ENCODE results near the gene MAPK11. TPM values are rescaled to one million over a fixed set of nuclear protein-coding genes. Genes with fewer than 3 reads are reported as not detected.
A peak's percentile ranks its signal among the peaks of the same experiment; 100 is the strongest.

MAPK11 gene
- total RNA-seq, 1 donor from 2014 or later, result 131 TPM

GRCh38 chr22:50314081-50314454 is 43.9 kb upstream of the MAPK11 start:
- TF ChIP-seq CTCF (IDR thresholded peaks at IDR 0.05; ENCODE audit: partially characterized antibody, unreplicated experiment), result no peak
- H3K4me1 Mint-ChIP-seq (ENCODE audit: low read depth, unreplicated experiment), result peaks cover 11% of the 10 kb centered on the region
- H3K9me3 Mint-ChIP-seq (ENCODE audit: unreplicated experiment), result peaks cover 4% of the 10 kb centered on the region
- no peak overlapping the region for H3K27ac Mint-ChIP-seq (ENCODE audit: unreplicated experiment)
- no peak overlapping the region for H3K4me3 Mint-ChIP-seq (ENCODE audit: unreplicated experiment)
- no peak for DNase-seq
- no peaks in the 10 kb centered on the region for H3K36me3 Mint-ChIP-seq (ENCODE audit: unreplicated experiment)
- peaks cover 9% of the 10 kb centered on the region for H3K27me3 Mint-ChIP-seq (ENCODE audit: unreplicated experiment)

- no peak for TF ChIP-seq CTCF (IDR thresholded peaks at IDR 0.05; ENCODE audit: partially characterized antibody, unreplicated experiment)
- Mint-ChIP-seq H3K27ac (ENCODE audit: unreplicated experiment) (no peak overlapping the region), H3K4me3 (ENCODE audit: unreplicated experiment) (no peak overlapping the region), H3K36me3 (ENCODE audit: unreplicated experiment) (no peaks in the 10 kb centered on the region), H3K4me1 (ENCODE audit: low read depth, unreplicated experiment) (peaks cover 13% of the 10 kb centered on the region), H3K27me3 (ENCODE audit: unreplicated experiment) (peaks cover 8% of the 10 kb centered on the region), H3K9me3 (ENCODE audit: unreplicated experiment) (peaks cover 3% of the 10 kb centered on the region)
- DNase-seq, result peak; percentile 19
These were observed 43.4 kb upstream of the MAPK11 start for GRCh38 chr22:50313600-50313999.

- peaks cover 10% of the 10 kb centered on the region for H3K27me3 Mint-ChIP-seq (ENCODE audit: unreplicated experiment)
- TF ChIP-seq CTCF (IDR thresholded peaks at IDR 0.05; ENCODE audit: partially characterized antibody, unreplicated experiment), result no peak
- H3K9me3 Mint-ChIP-seq (ENCODE audit: unreplicated experiment), result peaks cover 3% of the 10 kb centered on the region
- no peak overlapping the region for H3K4me3 Mint-ChIP-seq (ENCODE audit: unreplicated experiment)
- no peaks in the 10 kb centered on the region for H3K36me3 Mint-ChIP-seq (ENCODE audit: unreplicated experiment)
- no peak overlapping the region for H3K27ac Mint-ChIP-seq (ENCODE audit: unreplicated experiment)
- peak; percentile 18 for DNase-seq
- peaks cover 13% of the 10 kb centered on the region for H3K4me1 Mint-ChIP-seq (ENCODE audit: low read depth, unreplicated experiment)
These were observed 42.8 kb upstream of the MAPK11 start for GRCh38 chr22:50313021-50313420.

GRCh38 chr22:50312371-50312770 is 42.2 kb upstream of the MAPK11 start:
- TF ChIP-seq CTCF (IDR thresholded peaks at IDR 0.05; ENCODE audit: partially characterized antibody, unreplicated experiment), result no peak
- Mint-ChIP-seq H3K4me3 (ENCODE audit: unreplicated experiment) (no peak overlapping the region), H3K9me3 (ENCODE audit: unreplicated experiment) (peaks cover 3% of the 10 kb centered on the region), H3K36me3 (ENCODE audit: unreplicated experiment) (no peaks in the 10 kb centered on the region), H3K27me3 (ENCODE audit: unreplicated experiment) (peaks cover 10% of the 10 kb centered on the region), H3K27ac (ENCODE audit: unreplicated experiment) (no peak overlapping the region), H3K4me1 (ENCODE audit: low read depth, unreplicated experiment) (peaks cover 13% of the 10 kb centered on the region)
- no peak for DNase-seq

- Mint-ChIP-seq H3K36me3 (ENCODE audit: unreplicated experiment) (no peaks in the 10 kb centered on the region), H3K4me1 (ENCODE audit: low read depth, unreplicated experiment) (peaks cover 13% of the 10 kb centered on the region), H3K27ac (ENCODE audit: unreplicated experiment) (no peak overlapping the region), H3K9me3 (ENCODE audit: unreplicated experiment) (peaks cover 3% of the 10 kb centered on the region), H3K27me3 (ENCODE audit: unreplicated experiment) (peaks cover 10% of the 10 kb centered on the region), H3K4me3 (ENCODE audit: unreplicated experiment) (no peak overlapping the region)
- no peak for TF ChIP-seq CTCF (IDR thresholded peaks at IDR 0.05; ENCODE audit: partially characterized antibody, unreplicated experiment)
- peak; percentile 19 for DNase-seq
These were observed 41.6 kb upstream of the MAPK11 start for GRCh38 chr22:50311606-50312351.

Data from glutamatergic neuron (in vitro differentiated cells).